Measurements from ENCODE around the gene IZUMO1. TPM values are rescaled to one million over a fixed set of nuclear protein-coding genes. Genes with fewer than 3 reads are reported as not detected.
"Not testable (repeated sequence)": the region's sequence is repeated elsewhere in the genome, so short reads cannot be mapped to it uniquely, and the experiment has no call there.

Gene IZUMO1
- polyA plus RNA-seq, 1 experiment = not detected

DNA sequence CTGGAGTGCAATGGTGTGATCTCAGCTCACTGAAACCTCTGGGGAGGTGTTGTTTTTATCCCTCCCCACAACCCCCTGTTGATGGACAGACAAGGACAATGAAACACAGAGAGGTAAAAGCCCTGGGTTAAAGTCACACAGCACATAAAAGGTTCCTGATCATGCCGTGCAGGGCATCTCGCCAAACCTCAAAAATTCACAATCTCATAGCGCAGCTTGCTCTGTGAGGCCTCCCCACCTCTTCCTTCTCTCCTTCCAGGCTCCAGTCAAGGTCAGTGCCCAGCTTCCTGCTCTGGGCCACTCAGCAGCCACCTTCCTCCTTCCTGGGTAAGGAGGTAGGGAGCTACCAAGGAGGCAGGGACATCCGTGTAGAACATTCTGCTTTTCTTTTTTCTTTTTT is 48.7 kb downstream of the IZUMO1 start:
- H3K4me3 ChIP-seq (ENCODE audit: low read depth, low read length) = no peak overlapping the region
- ChIA-PET CTCF (interaction anchor here (0.8 kb wide), 1 partner anchor 90 kb away, joined by 3 read pairs; no protein-coding TSS in a partner anchor), POLR2A (interaction anchor here (0.7 kb wide), 1 partner anchor 12 kb away, joined by 5 read pairs; no protein-coding TSS in a partner anchor)
- H3K27me3 ChIP-seq (ENCODE audit: control insufficient read depth, insufficient read depth, low read length) = peaks cover 14% of the 10 kb centered on the region
- no peak for DNase-seq (ENCODE audit: low read depth, low spot score)
- no peak overlapping the region for H3K27ac ChIP-seq (ENCODE audit: low read depth, low read length)
- TF ChIP-seq, protein P1, sequence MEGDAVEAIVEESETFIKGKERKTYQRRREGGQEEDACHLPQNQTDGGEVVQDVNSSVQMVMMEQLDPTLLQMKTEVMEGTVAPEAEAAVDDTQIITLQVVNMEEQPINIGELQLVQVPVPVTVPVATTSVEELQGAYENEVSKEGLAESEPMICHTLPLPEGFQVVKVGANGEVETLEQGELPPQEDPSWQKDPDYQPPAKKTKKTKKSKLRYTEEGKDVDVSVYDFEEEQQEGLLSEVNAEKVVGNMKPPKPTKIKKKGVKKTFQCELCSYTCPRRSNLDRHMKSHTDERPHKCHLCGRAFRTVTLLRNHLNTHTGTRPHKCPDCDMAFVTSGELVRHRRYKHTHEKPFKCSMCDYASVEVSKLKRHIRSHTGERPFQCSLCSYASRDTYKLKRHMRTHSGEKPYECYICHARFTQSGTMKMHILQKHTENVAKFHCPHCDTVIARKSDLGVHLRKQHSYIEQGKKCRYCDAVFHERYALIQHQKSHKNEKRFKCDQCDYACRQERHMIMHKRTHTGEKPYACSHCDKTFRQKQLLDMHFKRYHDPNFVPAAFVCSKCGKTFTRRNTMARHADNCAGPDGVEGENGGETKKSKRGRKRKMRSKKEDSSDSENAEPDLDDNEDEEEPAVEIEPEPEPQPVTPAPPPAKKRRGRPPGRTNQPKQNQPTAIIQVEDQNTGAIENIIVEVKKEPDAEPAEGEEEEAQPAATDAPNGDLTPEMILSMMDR (IDR thresholded peaks at IDR 0.05; ENCODE audit: low read depth, low read length) = no peak
- peaks cover 1% of the 10 kb centered on the region; the same call in 1 of the 2 replicates for H3K9me3 ChIP-seq (ENCODE audit: control insufficient read depth, insufficient read depth, low read length)

DNA sequence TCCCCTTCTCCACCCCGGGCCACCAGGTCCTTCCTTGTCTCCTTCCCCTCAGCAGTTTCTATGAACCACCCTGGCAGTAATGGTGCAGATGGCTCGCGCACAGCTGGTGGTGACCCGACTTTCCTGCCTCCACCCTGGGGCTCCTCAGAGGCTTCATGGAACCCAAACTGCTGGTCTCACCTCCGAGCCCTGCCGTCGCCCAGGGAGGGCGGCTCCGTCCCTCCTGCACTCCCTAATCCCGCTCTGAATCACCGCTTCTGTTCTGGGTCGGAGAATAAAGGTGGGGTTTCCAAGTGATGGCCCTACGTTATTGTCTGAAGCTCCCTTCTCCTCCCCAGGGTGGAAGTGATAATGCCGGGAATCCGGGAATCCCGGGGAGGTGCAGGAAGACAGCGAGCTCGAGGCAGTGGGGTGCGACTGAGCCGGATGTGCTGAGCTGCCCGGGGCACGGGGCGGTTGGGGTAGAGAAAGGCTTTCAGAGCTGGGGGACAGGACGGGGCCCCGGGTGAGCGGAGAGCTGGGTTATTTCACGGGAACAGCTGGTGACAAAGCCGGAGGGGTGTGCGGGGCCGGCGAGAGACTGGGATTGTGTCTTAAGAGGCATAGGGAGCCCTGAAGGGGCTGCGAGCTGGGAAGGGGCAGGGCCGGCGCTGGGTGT is 50.2 kb downstream of the IZUMO1 start:
- ChIA-PET POLR2A (interaction anchor here (0.6 kb wide), 2 partner anchors 15 to 18 kb away, joined by 3 to 4 read pairs; no protein-coding TSS in a partner anchor), CTCF (interaction anchor here (0.7 to 1.2 kb wide), 2 partner anchors 21 to 99 kb away, joined by 3 to 5 read pairs; no protein-coding TSS in a partner anchor)
- no peak overlapping the region for H3K27ac ChIP-seq (ENCODE audit: low read depth, low read length)
- DNase-seq (ENCODE audit: low read depth, low spot score) = no peak
- H3K9me3 ChIP-seq (ENCODE audit: control insufficient read depth, insufficient read depth, low read length) = no peaks in the 10 kb centered on the region; the same call in 1 of the 2 replicates
- H3K4me3 ChIP-seq (ENCODE audit: low read depth, low read length) = no peak overlapping the region
- H3K27me3 ChIP-seq (ENCODE audit: control insufficient read depth, insufficient read depth, low read length) = peaks cover 14% of the 10 kb centered on the region
- TF ChIP-seq, protein P1 (IDR thresholded peaks at IDR 0.05; ENCODE audit: low read depth, low read length) = no peak

DNA sequence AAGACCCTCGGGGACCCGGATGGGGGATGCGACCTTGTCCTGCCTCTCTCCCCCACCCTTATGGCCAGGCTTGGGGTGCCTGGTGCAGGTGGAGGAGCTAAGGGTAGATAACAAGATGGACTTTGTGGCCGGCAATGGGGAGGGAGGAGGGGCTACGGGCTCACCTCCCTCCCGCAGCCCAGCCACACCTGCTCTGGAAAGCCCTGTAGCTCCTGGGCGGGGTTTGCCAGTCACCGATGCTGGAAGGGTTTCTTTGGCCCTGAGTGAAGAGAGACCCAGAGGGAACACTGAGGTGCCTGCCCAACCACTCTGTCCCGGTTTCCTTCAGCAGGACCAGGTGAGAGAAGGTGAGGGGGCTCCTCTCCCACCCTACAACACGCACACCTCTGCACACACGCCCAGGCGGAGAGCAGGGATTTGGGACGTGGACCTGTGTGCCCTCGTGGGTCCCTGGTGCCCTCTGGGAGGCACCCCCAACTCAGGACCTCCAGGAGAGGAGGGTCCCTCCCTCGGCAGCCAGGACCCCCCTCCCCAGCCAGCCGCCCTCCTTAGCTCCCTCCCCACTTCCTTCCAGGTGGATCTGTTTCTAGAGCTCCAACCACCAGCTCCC is 50.9 kb downstream of the IZUMO1 start, which contains the start of gene FUT2:
Gene FUT2, plus strand, starts transcription at position 229 of the 610 bp plus-strand sequence. CDS start 6,986 bp downstream, outside the sequence.
- TF ChIP-seq, protein P1 (IDR thresholded peaks at IDR 0.05; ENCODE audit: low read depth, low read length) = no peak
- no peak within 1 kb of the TSS for H3K4me3 ChIP-seq (ENCODE audit: low read depth, low read length)
- ChIA-PET POLR2A (interaction anchor here (0.6 kb wide), 2 partner anchors 15 to 18 kb away, joined by 3 to 4 read pairs; no protein-coding TSS in a partner anchor), CTCF (interaction anchor here (1.2 kb wide), 1 partner anchor 21 kb away, joined by 5 read pairs; no protein-coding TSS in a partner anchor)
- H3K27me3 ChIP-seq (ENCODE audit: control insufficient read depth, insufficient read depth, low read length) = peaks cover 14% of the 10 kb centered on the region
- DNase-seq (ENCODE audit: low read depth, low spot score) = no peak
- H3K27ac ChIP-seq (ENCODE audit: low read depth, low read length) = no peak within 1 kb of the TSS
- H3K9me3 ChIP-seq (ENCODE audit: control insufficient read depth, insufficient read depth, low read length) = no peaks in the 10 kb centered on the region; the same call in 1 of the 2 replicates

DNA sequence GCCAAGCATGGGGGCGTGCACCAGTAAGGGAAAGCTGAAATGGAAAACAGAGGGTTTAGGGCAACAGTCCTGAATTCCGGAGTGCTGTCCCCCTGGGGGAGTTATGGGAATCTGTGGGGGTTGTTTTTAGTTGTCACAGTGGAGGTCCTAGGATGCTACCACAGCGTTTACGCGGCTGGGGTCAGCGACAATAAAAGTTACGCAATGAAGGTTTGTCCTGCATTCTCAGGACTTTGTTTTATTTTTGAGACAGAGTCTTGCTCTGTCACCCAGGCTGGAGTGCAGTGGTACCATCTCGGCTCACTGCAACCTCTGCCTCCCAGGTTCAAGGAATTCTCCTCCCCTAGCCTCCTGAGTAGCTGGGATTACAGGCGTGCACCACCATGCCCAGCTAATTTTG is 53.1 kb downstream of the IZUMO1 start:
- peaks cover 14% of the 10 kb centered on the region for H3K27me3 ChIP-seq (ENCODE audit: control insufficient read depth, insufficient read depth, low read length)
- POLR2A ChIA-PET = interaction anchor here (0.6 kb wide), 1 partner anchor 106 kb away, joined by 9 read pairs; no protein-coding TSS in a partner anchor
- H3K4me3 ChIP-seq (ENCODE audit: low read depth, low read length); H3K9me3 ChIP-seq (ENCODE audit: control insufficient read depth, insufficient read depth, low read length); DNase-seq (ENCODE audit: low read depth, low spot score); H3K27ac ChIP-seq (ENCODE audit: low read depth, low read length): not testable (repeated sequence)
- CTCF ChIA-PET = interaction anchor here (1.9 kb wide), 1 partner anchor 19 kb away, joined by 4 read pairs; no protein-coding TSS in a partner anchor

Small RNA genes within 50 kb of the gene (small RNA-seq; reads per million reads assigned to genes)
- not detected for gene RNU6-317P (ENCODE audit: insufficient read length, low read depth)

Other genes with a start within 250 kb of the IZUMO1 start
- gene LMTK3, start 235.1 kb downstream of the IZUMO1 start, polyA plus RNA-seq (2011; rRNA removed) = 0.25 TPM in 2 replicates
- 0.12 and 0.20 TPM in 2 replicates for gene SULT2B1, start 194.7 kb downstream of the IZUMO1 start, polyA plus RNA-seq (2011; rRNA removed)
- gene SPACA4, start 140.2 kb downstream of the IZUMO1 start, polyA plus RNA-seq (2011; rRNA removed) = not detected in 2 replicates
- not detected in 2 replicates for gene FAM83E, start 131.8 kb downstream of the IZUMO1 start, polyA plus RNA-seq (2011; rRNA removed)
- 1,020 and 1,259 TPM in 2 replicates for gene RPL18, start 127.7 kb downstream of the IZUMO1 start, polyA plus RNA-seq (2011; rRNA removed)
- gene SPHK2, start 127.4 kb downstream of the IZUMO1 start, polyA plus RNA-seq (2011; rRNA removed) = 4.6 and 6.1 TPM in 2 replicates
- 3.4 and 4.0 TPM in 2 replicates for gene DBP, start 109.5 kb downstream of the IZUMO1 start, polyA plus RNA-seq (2011; rRNA removed)
- 3.7 and 4.3 TPM in 2 replicates for gene CA11, start 100.7 kb downstream of the IZUMO1 start, polyA plus RNA-seq (2011; rRNA removed)
- 0.04 and 0.10 TPM in 2 replicates for gene NTN5, start 73.9 kb downstream of the IZUMO1 start, polyA plus RNA-seq (2011; rRNA removed)
- gene FUT2, start 50.9 kb downstream of the IZUMO1 start, polyA plus RNA-seq (2011; rRNA removed) = not detected in 2 replicates
- 0.58 and 0.68 TPM in 2 replicates for gene MAMSTR, start 27.2 kb downstream of the IZUMO1 start, polyA plus RNA-seq (2011; rRNA removed)
- gene RASIP1, start 6.3 kb downstream of the IZUMO1 start, polyA plus RNA-seq (2011; rRNA removed) = 0.32 and 0.61 TPM in 2 replicates
- 0.02 and 0.07 TPM in 2 replicates for gene FUT1, start 5.7 kb upstream of the IZUMO1 start, polyA plus RNA-seq (2011; rRNA removed)
- not detected in 2 replicates for gene FGF21, start 8.6 kb upstream of the IZUMO1 start, polyA plus RNA-seq (2011; rRNA removed)
- gene BCAT2, start 64.1 kb upstream of the IZUMO1 start, polyA plus RNA-seq (2011; rRNA removed) = 23.3 and 31.8 TPM in 2 replicates
- 2.3 and 3.6 TPM in 2 replicates for gene HSD17B14, start 89.6 kb upstream of the IZUMO1 start, polyA plus RNA-seq (2011; rRNA removed)
- 7.1 and 11.9 TPM in 2 replicates for gene PLEKHA4, start 121.7 kb upstream of the IZUMO1 start, polyA plus RNA-seq (2011; rRNA removed)
- 36.5 and 37.2 TPM in 2 replicates for gene PPP1R15A, start 125.5 kb upstream of the IZUMO1 start, polyA plus RNA-seq (2011; rRNA removed)
- 0.20 and 0.25 TPM in 2 replicates for gene TULP2, start 151.8 kb upstream of the IZUMO1 start, polyA plus RNA-seq (2011; rRNA removed)
- 123 and 130 TPM in 2 replicates for gene NUCB1, start 153.4 kb upstream of the IZUMO1 start, polyA plus RNA-seq (2011; rRNA removed)
- gene DHDH, start 186.8 kb upstream of the IZUMO1 start, polyA plus RNA-seq (2011; rRNA removed) = 0.48 and 0.61 TPM in 2 replicates
- gene BAX, start 208.0 kb upstream of the IZUMO1 start, polyA plus RNA-seq (2011; rRNA removed) = 110 and 147 TPM in 2 replicates
- 3,644 and 5,326 TPM in 2 replicates for gene FTL, start 218.4 kb upstream of the IZUMO1 start, polyA plus RNA-seq (2011; rRNA removed)
- 19.5 and 24.1 TPM in 2 replicates for gene GYS1, start 246.4 kb upstream of the IZUMO1 start, polyA plus RNA-seq (2011; rRNA removed)
- 107 and 131 TPM in 2 replicates for gene RUVBL2, start 247.0 kb upstream of the IZUMO1 start, polyA plus RNA-seq (2011; rRNA removed)